Common myeloid progenitor, CD34-positive (primary cell): ENCODE results near the gene WDR26.
"Not testable (repeated sequence)": the region's sequence is repeated elsewhere in the genome, so short reads cannot be mapped to it uniquely, and the experiment has no call there.

Source experiments
- CTCF ChIA-PET: fragments of 350-600 bp; sonication (Branson Sonifier 250); formaldehyde crosslinking; loops from one replicate; lab custom pipeline; 2021; ENCODE audit warnings: antibody characterized with exemption; lab: Charles Lee
- POLR2A ChIA-PET: fragments of 350-600 bp; sonication (Branson Sonifier 250); formaldehyde crosslinking; loops from one replicate; lab custom pipeline; 2021; ENCODE audit warnings: antibody characterized with exemption; lab: Charles Lee
- DNase-seq, 3 donors: peaks; one replicate each; pipeline versions ENCODE4 v3.0.0 to v3.0.0-alpha.2; 2013
- H3K27ac ChIP-seq, 2 experiments: 1 replicate in 1 of 2; 2 replicates in 1 of 2; pipeline ENCODE4 v1.7.0; 2013; ENCODE audit warnings: inconsistent platforms in 2 of 2, low read length in 2 of 2, mild to moderate bottlenecking in 2 of 2, low read depth in 1 of 2, moderate library complexity in 1 of 2; ENCODE audit not compliant: severe bottlenecking in 2 of 2, insufficient read depth in 1 of 2, poor library complexity in 1 of 2
- H3K27me3 ChIP-seq, 5 experiments: replicated peaks in 2 of 5; 1 replicate in 3 of 5; 2 replicates in 2 of 5; pipeline versions ENCODE4 v1.6.1 to v1.7.0; 2013; ENCODE audit warnings: low read length in 4 of 5, mild to moderate bottlenecking in 2 of 5, moderate library complexity in 2 of 5, inconsistent platforms in 1 of 5; ENCODE audit not compliant: insufficient read depth in 5 of 5, control insufficient read depth in 4 of 5
- H3K36me3 ChIP-seq, 4 experiments: 1 replicate in 2 of 4; 2 replicates in 2 of 4; pipeline versions ENCODE4 v1.6.1 to v1.7.0; 2013; ENCODE audit warnings: low read length in 3 of 4, control low read depth in 1 of 4, mild to moderate bottlenecking in 1 of 4; ENCODE audit not compliant: control insufficient read depth in 4 of 4, insufficient read depth in 4 of 4
- H3K4me1 ChIP-seq, 4 experiments: 1 replicate in 3 of 4; 2 replicates in 1 of 4; pipeline versions ENCODE4 v1.6.1 to v1.7.1; 2013; ENCODE audit warnings: low read length in 3 of 4, mild to moderate bottlenecking in 3 of 4, control low read depth in 1 of 4, inconsistent platforms in 1 of 4, moderate library complexity in 1 of 4; ENCODE audit not compliant: control insufficient read depth in 4 of 4, insufficient read depth in 4 of 4; ENCODE audit errors: control extremely low read depth in 1 of 4
- H3K4me3 ChIP-seq, 7 experiments: 1 replicate in 4 of 7; 2 replicates in 3 of 7; pipeline versions ENCODE4 v1.5.1 to v1.7.0; 2013; ENCODE audit warnings: mild to moderate bottlenecking in 7 of 7, low read length in 6 of 7, moderate library complexity in 6 of 7, inconsistent platforms in 2 of 7, low read depth in 2 of 7, control low read depth in 1 of 7; ENCODE audit not compliant: insufficient read depth in 4 of 7, control insufficient read depth in 1 of 7; ENCODE audit errors: extremely low read depth in 1 of 7
- H3K9me3 ChIP-seq, 5 experiments: 1 replicate in 4 of 5; 2 replicates in 1 of 5; pipeline versions ENCODE4 v1.6.1 to v1.7.1; 2013; ENCODE audit warnings: low read length in 4 of 5, mild to moderate bottlenecking in 2 of 5, inconsistent platforms in 1 of 5, low read depth in 1 of 5, moderate library complexity in 1 of 5; ENCODE audit not compliant: control insufficient read depth in 4 of 5, insufficient read depth in 2 of 5; ENCODE audit errors: control extremely low read depth in 1 of 5
- WGBS: methylation state at CpG from one replicate; pipeline ENCODE4 v1.1.5; 2013; ENCODE audit not compliant: insufficient coverage; 5-methylcytosine and 5-hydroxymethylcytosine counted together

Gene WDR26

GRCh38 chr1:224343679-224344078, 90.9 kb downstream of the WDR26 start:
- H3K4me1 ChIP-seq, result peaks cover 0 to 7% (median 6%) of the 10 kb centered on the region in 4 experiments
- peak; percentile 13 to 48 (median 35) for DNase-seq
- H3K27ac ChIP-seq, result no peak overlapping the region
- ChIA-PET POLR2A (no interaction called here), CTCF (interaction anchor here (1.3 kb wide), 1 partner anchor 10 kb away, joined by 3 read pairs; no protein-coding TSS in a partner anchor)
- peaks cover 2 to 12% (median 4%) of the 10 kb centered on the region in 5 experiments for H3K27me3 ChIP-seq
- no peaks in the 10 kb centered on the region for H3K36me3 ChIP-seq
- H3K9me3 ChIP-seq, result peaks cover 1 to 31% (median 10%) of the 10 kb centered on the region in 5 experiments
- WGBS, result 62% methylated on average over 3 of the region's 3 CpGs
- no peak overlapping the region for H3K4me3 ChIP-seq

- peak; percentile 3 to 48 (median 35) for DNase-seq
- H3K27me3 ChIP-seq, result peaks cover 2 to 12% (median 4%) of the 10 kb centered on the region in 5 experiments
- peaks cover 1 to 31% (median 10%) of the 10 kb centered on the region in 5 experiments for H3K9me3 ChIP-seq
- H3K4me1 ChIP-seq, CTCF ChIA-PET, H3K36me3 ChIP-seq, H3K27ac ChIP-seq, POLR2A ChIA-PET: not testable (repeated sequence)
- peak overlapping the region in 6 of 7 experiments; percentile 19 to 71 (median 58) for H3K4me3 ChIP-seq
- WGBS, result 5% methylated on average over 18 of the region's 36 CpGs
These were observed 93.9 kb downstream of the WDR26 start for GRCh38 chr1:224340453-224341384.

DNA sequence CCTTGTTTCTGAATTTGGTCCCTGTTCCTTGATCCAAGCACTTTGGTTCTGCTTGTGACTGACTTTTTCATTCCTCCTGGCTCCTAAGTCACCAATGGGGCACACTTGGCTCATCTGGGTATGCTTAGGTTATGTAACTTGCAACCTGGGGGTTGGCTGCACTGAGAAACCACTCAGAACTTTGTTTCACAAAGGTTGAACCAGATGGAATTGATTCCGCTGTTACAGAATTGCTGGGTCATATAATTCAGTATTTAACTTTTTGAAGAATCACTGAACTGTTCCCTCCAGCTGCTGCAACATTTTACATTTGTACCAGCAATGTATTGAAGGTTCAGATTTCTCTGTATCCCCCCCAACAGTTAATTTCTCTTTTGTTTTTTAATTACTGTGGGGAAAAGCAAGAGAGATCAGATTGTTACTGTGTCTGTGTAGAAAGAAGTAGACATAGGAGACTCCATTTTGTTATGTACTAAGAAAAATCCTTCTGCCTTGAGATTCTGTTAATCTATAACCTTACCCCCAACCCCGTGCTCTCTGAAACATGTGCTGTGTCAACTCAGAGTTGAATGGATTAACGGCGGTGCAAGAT, 95.1 kb downstream of the WDR26 start:
- Histone ChIP-seq H3K36me3 (no peaks in the 10 kb centered on the region), H3K27me3 (peaks cover 2 to 12% (median 4%) of the 10 kb centered on the region in 5 experiments), H3K9me3 (peaks cover 1 to 25% (median 10%) of the 10 kb centered on the region in 5 experiments), H3K4me1 (peaks cover 0 to 10% (median 8%) of the 10 kb centered on the region in 4 experiments), H3K27ac (no peak overlapping the region), H3K4me3 (no peak overlapping the region)
- ChIA-PET CTCF (no interaction called here), POLR2A (no interaction called here)
- no peak for DNase-seq
- no CpG with 5 or more reads among the region's 4 CpGs for WGBS

DNA sequence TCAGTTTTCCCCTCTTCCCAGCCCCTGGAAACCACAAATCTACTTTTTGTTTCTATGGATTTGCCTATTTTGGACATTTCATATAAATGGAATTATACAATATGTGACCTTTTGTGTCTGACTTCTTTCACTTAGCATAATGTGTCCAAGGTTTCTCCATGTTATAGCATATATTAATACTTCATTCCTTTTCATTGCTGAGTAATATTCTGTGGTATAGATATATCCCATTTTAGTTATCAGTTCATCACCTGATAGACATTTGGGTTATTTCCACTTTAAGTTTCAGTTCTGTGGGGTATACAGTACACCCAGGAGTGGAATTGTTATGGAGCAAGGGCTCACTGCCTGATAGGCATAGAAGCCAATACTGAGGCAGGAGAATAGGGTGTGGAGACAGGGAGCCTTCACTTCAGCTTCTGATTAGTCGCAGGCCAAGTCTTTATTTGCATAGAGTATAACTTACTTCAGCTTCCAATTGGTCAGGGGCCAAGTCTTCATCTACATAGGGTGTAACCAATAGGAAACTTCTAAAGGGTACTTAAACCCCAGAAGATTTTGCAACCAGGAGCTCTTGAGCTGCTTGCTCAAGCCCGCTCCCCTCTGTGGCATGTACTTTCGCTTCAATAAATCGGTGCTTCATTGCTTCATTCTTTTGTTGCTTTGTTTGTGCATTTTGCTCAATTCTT, 96.3 kb downstream of the WDR26 start:
- Histone ChIP-seq H3K36me3 (no peaks in the 10 kb centered on the region), H3K27me3 (peaks cover 2 to 12% (median 4%) of the 10 kb centered on the region in 5 experiments), H3K4me1 (peaks cover 0 to 22% (median 15%) of the 10 kb centered on the region in 4 experiments), H3K27ac (no peak overlapping the region), H3K4me3 (no peak overlapping the region), H3K9me3 (peaks cover 0 to 14% (median 7%) of the 10 kb centered on the region in 5 experiments)
- ChIA-PET POLR2A (no interaction called here), CTCF (interaction anchor here (1.1 kb wide), 1 partner anchor 13 kb away, joined by 3 read pairs; no protein-coding TSS in a partner anchor)
- 100% methylated on average over 4 of the region's 4 CpGs for WGBS
- DNase-seq, result no peak
